ENCODE measurements around the gene IL17RD. TPM values are rescaled to one million over a fixed set of nuclear protein-coding genes. Genes with fewer than 3 reads are reported as not detected.

The IL17RD gene
- total and polyA plus RNA-seq, 9 of the 15 experiments (the other 6 are each of a cell fraction or from before 2014, with no cell fraction given): under 0.01 to 0.09 (median 0.04) TPM; not detected in 4

GRCh38 chr3:57184526-57184925 is 19.4 kb upstream of the IL17RD start (continued):
- TF ChIP-seq ZFP91 (CRISPR knock-in tag; IDR thresholded peaks at IDR 0.05) (no peak), ZNF436 (CRISPR knock-in tag; IDR thresholded peaks at IDR 0.05) (no peak)

GRCh38 chr3:57179580-57180410 is 14.6 kb upstream of the IL17RD start:
- DNase-seq (ENCODE audit: extremely low read depth in 1 of 4, low spot score in 3 of 4) (peak in 1 of 4 experiments; percentile 23), FAIRE-seq (no peak), ATAC-seq (peak; percentile 63; the same call in 2 of the 3 replicates)
- no peaks in the 10 kb centered on the region for H3K36me3 ChIP-seq (ENCODE audit: control insufficient read depth, insufficient read depth, low read length)
- in situ Hi-C loops (cut with MboI): no loop called here
- ChIA-PET POLR2A (interaction anchor here (0.5 to 0.8 kb wide), 3 partner anchors 252 to 530 kb away, joined by 3 read pairs; partner anchors contain the start of gene DENND6A), CTCF (ENCODE audit: low intra/inter-chr PET ratio) (interaction anchor here (0.6 to 0.8 kb wide), 2 partner anchors 43 to 49 kb away, joined by 4 to 5 read pairs; no protein-coding TSS in a partner anchor)
- H3K4me2 ChIP-seq (ENCODE audit: insufficient read depth, low read length): no peak overlapping the region
- no peaks in the 10 kb centered on the region for H3K9me3 ChIP-seq (replicated peaks; ENCODE audit: control insufficient read depth, insufficient read depth, low read depth, low read length)
- BruUV-seq (replicated peaks): no TSS peak
- no peaks in the 10 kb centered on the region for H3K79me2 ChIP-seq (ENCODE audit: control insufficient read depth, insufficient read depth, low read length)
- H4K20me1 ChIP-seq (replicated peaks; ENCODE audit: control insufficient read depth, insufficient read depth, low read length): no peaks in the 10 kb centered on the region
- no peaks in the 10 kb centered on the region for H3K4me1 ChIP-seq (replicated peaks in 1 of 2; ENCODE audit: control insufficient read depth in 2 of 2, insufficient read depth in 2 of 2, low read length in 2 of 2)
- no peak overlapping the region for H2AFZ ChIP-seq (ENCODE audit: low read depth, low read length)
- peaks cover 0 to 25% of the 10 kb centered on the region in 2 experiments; a peak in 3 of 5 replicates for H3K27me3 ChIP-seq (ENCODE audit: control insufficient read depth in 2 of 2, insufficient read depth in 2 of 2, low read length in 2 of 2)
- intact Hi-C loops (cut with micrococcal nuclease): loop anchor here (10.0 kb wide), 1 partner anchor 215 kb away; no protein-coding TSS in a partner anchor
- no peak overlapping the region for H3K27ac ChIP-seq (ENCODE audit: extremely low read depth, low read depth, low read length)
- H3K9me1 ChIP-seq (ENCODE audit: control insufficient read depth, insufficient read depth, low read length): no peaks in the 10 kb centered on the region
- no peak overlapping the region for H3K9ac ChIP-seq (ENCODE audit: insufficient read depth in 1 of 2, low read depth in 2 of 2, low read length in 2 of 2)
- 4% methylated on average over 3 of the region's 5 CpGs for WGBS (ENCODE audit: insufficient coverage, low coverage, missing lambda C conversion rate)
- H3K4me3 ChIP-seq: no peak overlapping the region
- TF ChIP-seq ZNF511 (CRISPR knock-in tag; IDR thresholded peaks at IDR 0.05) (no peak), RAD21 (CRISPR knock-in tag; conservative IDR thresholded peaks at IDR 0.05 in 1 of 2, IDR thresholded peaks at IDR 0.05 in 1 of 2) (peak; percentile 60 to 70), CEBPZ (IDR thresholded peaks at IDR 0.05; ENCODE audit: borderline replicate concordance, low read depth, low read length) (no peak), CTCF (IDR thresholded peaks at IDR 0.05 in 2 of 3, conservative IDR thresholded peaks at IDR 0.05 in 1 of 3; ENCODE audit: insufficient read depth in 2 of 3, low read depth in 1 of 3, low read length in 3 of 3) (peak; percentile 26 to 63 (median 35); a peak in 2 of 6 replicates)

All from K562 (cell line).